GDM1 (cell line): ENCODE data around the gene KIF11.

Experiments
- DNase-seq: peaks from one replicate; lab custom pipeline; 2025; lab: John Stamatoyannopoulos, UW

The KIF11 gene

GRCh38 chr10:92702301-92702916 is 109.5 kb downstream of the KIF11 start:
- peak; percentile 36 for DNase-seq
